Esophagus squamous epithelium (tissue), 5 donors: Measurements from ENCODE around the gene CAP1. TPM values are rescaled to one million over a fixed set of nuclear protein-coding genes. Genes with fewer than 3 reads are reported as not detected.

Experiments used
- DNase-seq: peaks from one replicate; lab custom pipeline; 2025; lab: John Stamatoyannopoulos, UW
- H3K27ac ChIP-seq, 4 donors: fragments of 200-600 bp; sonication (generic); one replicate each; pipeline ENCODE4 v1.5.1; 2016 to 2019; ENCODE audit warnings: mild to moderate bottlenecking in 1 of 4
- H3K27me3 ChIP-seq, 4 donors: fragments of 200-600 bp; sonication (generic); 1 replicate in 3 of 4; 2 replicates in 1 of 4; pipeline versions ENCODE4 v1.5.1 to v1.6.0; 2017 to 2021; ENCODE audit warnings: antibody characterized with exemption in 1 of 4
- H3K36me3 ChIP-seq, 3 donors: fragments of 200-600 bp; sonication (generic); one replicate each; pipeline ENCODE4 v1.5.1; 2016 to 2019
- H3K4me1 ChIP-seq, 3 donors: fragments of 200-600 bp; sonication (generic); one replicate each; pipeline ENCODE4 v1.5.1; 2017 to 2019
- H3K4me3 ChIP-seq, 4 donors: fragments of 200-600 bp; sonication (generic); 1 replicate in 3 of 4; 2 replicates in 1 of 4; pipeline ENCODE4 v1.5.1; 2016 to 2019; ENCODE audit warnings: mild to moderate bottlenecking in 2 of 4, moderate library complexity in 1 of 4
- H3K9me3 ChIP-seq, 3 donors: fragments of 200-600 bp; sonication (generic); one replicate each; pipeline ENCODE4 v1.5.1; 2016 to 2019
- CTCF ChIP-seq, 6 experiments: fragments of 450-650 bp in 4 of 6; fragments of 200-600 bp in 2 of 6; sonication (generic) in 2 of 6; IDR thresholded peaks; one replicate each; pipeline ENCODE4 v1.5.1; 2016 to 2019; ENCODE audit warnings: antibody characterized with exemption in 6 of 6, mild to moderate bottlenecking in 4 of 6, moderate library complexity in 4 of 6
- POLR2A ChIP-seq, 4 donors: fragments of 450-650 bp; IDR thresholded peaks; one replicate each; pipeline ENCODE4 v1.6.1; 2017; ENCODE audit warnings: antibody characterized with exemption in 4 of 4, mild to moderate bottlenecking in 4 of 4, moderate library complexity in 3 of 4
- WGBS, 2 donors: methylation state at CpG; one replicate each; pipeline ENCODE4 v1.1.5; 2018; 5-methylcytosine and 5-hydroxymethylcytosine counted together
- intact Hi-C: fragments of 100-400 bp; cut with DNase I; formaldehyde crosslinking; loops from one replicate; pipeline ENCODE4 v1.15.0; 2022
- total RNA-seq, 4 donors: library from RNA; depleted of rRNA; stranded (reverse); fragments of >200 nt; gene quantifications; one replicate each; pipeline ENCODE4 v1.1.0, GENCODE V29; 2016
- donor health status: DM: yes; HTN: yes; CAD: no.

CAP1 gene
- total RNA-seq: 100 to 1,000 TPM; 157 to 282 (median 227) TPM

- WGBS, 2 donors: 1% methylated on average over 10 to 15 of the region's 65 CpGs
- DNase-seq: peak; percentile 94
- intact Hi-C loops: no loop called here
- Histone ChIP-seq H3K4me1 (peaks cover 24 to 82% (median 56%) of the 10 kb centered on the region in 3 donors), H3K9me3 (no peaks in the 10 kb centered on the region), H3K4me3 (peak within 1 kb of the TSS; percentile 88 to 98 (median 94)), H3K27ac (peak within 1 kb of the TSS; percentile 90 to 100 (median 98)), H3K27me3 (no peaks in the 10 kb centered on the region), H3K36me3 (peaks cover 0 to 10% (median 0%) of the 10 kb centered on the region in 3 donors)
- peak in 2 of 4 donors; percentile 54 to 78 for TF ChIP-seq POLR2A (IDR thresholded peaks at IDR 0.05)
- TF ChIP-seq CTCF (IDR thresholded peaks at IDR 0.05): no peak
These were observed at the start of gene CAP1 for GRCh38 chr1:40040511-40041465. Gene CAP1, plus strand, starts transcription at chr1:40040729. Its CDS starts 18,618 bp downstream, at chr1:40059347.

GRCh38 chr1:39992234-39992633, 48.3 kb upstream of the CAP1 start:
- DNase-seq: no peak
- no peak for TF ChIP-seq POLR2A (IDR thresholded peaks at IDR 0.05)
- no peak for TF ChIP-seq CTCF (IDR thresholded peaks at IDR 0.05)
- H3K36me3 ChIP-seq: no peaks in the 10 kb centered on the region
- WGBS, 2 donors: 35 to 62% methylated on average over 1 to 2 of the region's 2 CpGs
- H3K4me3 ChIP-seq: no peak overlapping the region
- H3K4me1 ChIP-seq: peaks cover 0 to 29% (median 7%) of the 10 kb centered on the region in 3 donors
- intact Hi-C loops: no loop called here
- H3K9me3 ChIP-seq: no peaks in the 10 kb centered on the region
- H3K27ac ChIP-seq: no peak overlapping the region
- no peaks in the 10 kb centered on the region for H3K27me3 ChIP-seq

- WGBS, 2 donors: 97 to 100% methylated on average over 1 to 3 of the region's 5 CpGs
- intact Hi-C loops: no loop called here
These were observed 47.6 kb upstream of the CAP1 start for GRCh38 chr1:39992888-39993287.

GRCh38 chr1:39995973-39996393, 44.5 kb upstream of the CAP1 start:
- Histone ChIP-seq H3K4me3 (no peak overlapping the region), H3K27ac (no peak overlapping the region), H3K9me3 (no peaks in the 10 kb centered on the region), H3K4me1 (peaks cover 0 to under 1% (median 0%) of the 10 kb centered on the region in 3 donors), H3K27me3 (no peaks in the 10 kb centered on the region), H3K36me3 (no peaks in the 10 kb centered on the region)
- TF ChIP-seq POLR2A (IDR thresholded peaks at IDR 0.05) (no peak), CTCF (IDR thresholded peaks at IDR 0.05) (no peak)
- WGBS, 2 donors: 83% methylated on average over 1 of the region's 1 CpG; no CpG with 5 or more reads in 1 of the 2 donors
- intact Hi-C loops: no loop called here
- no peak for DNase-seq

More at GRCh38 chr1:39992888-39993287, 47.6 kb upstream of the CAP1 start:
- DNase-seq: no peak
- H3K9me3 ChIP-seq: no peaks in the 10 kb centered on the region
- peaks cover 0 to 27% (median 7%) of the 10 kb centered on the region in 3 donors for H3K4me1 ChIP-seq
- no peak for TF ChIP-seq POLR2A (IDR thresholded peaks at IDR 0.05)
- TF ChIP-seq CTCF (IDR thresholded peaks at IDR 0.05): no peak
- no peaks in the 10 kb centered on the region for H3K27me3 ChIP-seq
- H3K27ac ChIP-seq: no peak overlapping the region
- H3K4me3 ChIP-seq: no peak overlapping the region
- no peaks in the 10 kb centered on the region for H3K36me3 ChIP-seq

GRCh38 chr1:39996396-39997004, 44.0 kb upstream of the CAP1 start:
- TF ChIP-seq CTCF (IDR thresholded peaks at IDR 0.05) (no peak), POLR2A (IDR thresholded peaks at IDR 0.05) (no peak)
- intact Hi-C loops: no loop called here
- H3K36me3 ChIP-seq: no peaks in the 10 kb centered on the region

More at GRCh38 chr1:39996396-39997004, 44.0 kb upstream of the CAP1 start:
- Histone ChIP-seq H3K9me3 (no peaks in the 10 kb centered on the region), H3K4me1 (no peaks in the 10 kb centered on the region), H3K4me3 (no peak overlapping the region), H3K27ac (no peak overlapping the region), H3K27me3 (no peaks in the 10 kb centered on the region)
- DNase-seq: no peak
